ENCODE data around the gene A2ML1. TPM values are rescaled to one million over a fixed set of nuclear protein-coding genes. Genes with fewer than 3 reads are reported as not detected.

Gene A2ML1
- total RNA-seq (1 to 10 TPM in 1 of 9 donors, under 1 TPM in 1, not detected in 7; 0.15 to 1.4 TPM), polyA plus RNA-seq (under 1 TPM in 2 of 3 donors, not detected in 1; 0.08 to 0.13 TPM)
- long read RNA-seq, donor 1, result 0 reads
- long read RNA-seq, donor 2, result 0 reads
- long read RNA-seq, donor 3, result 0 reads
- long read RNA-seq, donor 4, result 0 reads
- long read RNA-seq, donor 5, partial matches to known transcripts, result 0 of 1 reads
- long read RNA-seq, donor 5, other reads (novel, unspliced or antisense), result 1 of 1 reads
- long read RNA-seq, donor 6, result 0 reads
- long read RNA-seq, donor 7, result 0 reads
- long read RNA-seq, donor 8, result 0 reads
- long read RNA-seq, donor 9, result 0 reads
- long read RNA-seq, donor 10, result 0 reads

GRCh38 chr12:8822298-8822697 is at the start of gene A2ML1:
A2ML1 (plus strand) TSS chr12:8822621; CDS start chr12:8822652, 31 bp downstream.
- Histone ChIP-seq H3K4me1 (replicated peaks in 1 of 2) (no peaks in the 10 kb centered on the region), H3K36me3 (replicated peaks in 1 of 2) (no peaks in the 10 kb centered on the region), H3K9me3 (replicated peaks in 1 of 3) (no peaks in the 10 kb centered on the region), H3K27me3 (no peaks in the 10 kb centered on the region), H3K4me3 (no peak within 1 kb of the TSS), H3K27ac (no peak within 1 kb of the TSS)
- WGBS, 4 donors, result 88 to 100% (median 97%) methylated on average over 3 of the region's 3 CpGs
- TF ChIP-seq, protein P1, sequence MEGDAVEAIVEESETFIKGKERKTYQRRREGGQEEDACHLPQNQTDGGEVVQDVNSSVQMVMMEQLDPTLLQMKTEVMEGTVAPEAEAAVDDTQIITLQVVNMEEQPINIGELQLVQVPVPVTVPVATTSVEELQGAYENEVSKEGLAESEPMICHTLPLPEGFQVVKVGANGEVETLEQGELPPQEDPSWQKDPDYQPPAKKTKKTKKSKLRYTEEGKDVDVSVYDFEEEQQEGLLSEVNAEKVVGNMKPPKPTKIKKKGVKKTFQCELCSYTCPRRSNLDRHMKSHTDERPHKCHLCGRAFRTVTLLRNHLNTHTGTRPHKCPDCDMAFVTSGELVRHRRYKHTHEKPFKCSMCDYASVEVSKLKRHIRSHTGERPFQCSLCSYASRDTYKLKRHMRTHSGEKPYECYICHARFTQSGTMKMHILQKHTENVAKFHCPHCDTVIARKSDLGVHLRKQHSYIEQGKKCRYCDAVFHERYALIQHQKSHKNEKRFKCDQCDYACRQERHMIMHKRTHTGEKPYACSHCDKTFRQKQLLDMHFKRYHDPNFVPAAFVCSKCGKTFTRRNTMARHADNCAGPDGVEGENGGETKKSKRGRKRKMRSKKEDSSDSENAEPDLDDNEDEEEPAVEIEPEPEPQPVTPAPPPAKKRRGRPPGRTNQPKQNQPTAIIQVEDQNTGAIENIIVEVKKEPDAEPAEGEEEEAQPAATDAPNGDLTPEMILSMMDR (IDR thresholded peaks at IDR 0.05), result no peak
- no peak for TF ChIP-seq POLR2A (IDR thresholded peaks at IDR 0.05)
- DNase-seq, result no peak
- intact Hi-C loops (cut with DNase I), result loop anchor here in 1 of 2 donors (2.0 kb wide), 1 partner anchor 139 kb away; no protein-coding TSS in a partner anchor

GRCh38 chr12:8773461-8773860 is 49.0 kb upstream of the A2ML1 start:
- Histone ChIP-seq H3K9me3 (replicated peaks in 1 of 3) (no peaks in the 10 kb centered on the region), H3K36me3 (replicated peaks in 1 of 2) (no peaks in the 10 kb centered on the region), H3K27me3 (no peaks in the 10 kb centered on the region), H3K4me1 (replicated peaks in 1 of 2) (no peaks in the 10 kb centered on the region), H3K27ac (no peak overlapping the region), H3K4me3 (no peak overlapping the region)
- TF ChIP-seq POLR2A (IDR thresholded peaks at IDR 0.05), result no peak
- TF ChIP-seq, protein P1 (IDR thresholded peaks at IDR 0.05), result no peak
- no peak for DNase-seq
- WGBS, 4 donors, result 81 to 94% (median 85%) methylated on average over 10 of the region's 10 CpGs
- intact Hi-C loops (cut with DNase I), result no loop called here

DNA sequence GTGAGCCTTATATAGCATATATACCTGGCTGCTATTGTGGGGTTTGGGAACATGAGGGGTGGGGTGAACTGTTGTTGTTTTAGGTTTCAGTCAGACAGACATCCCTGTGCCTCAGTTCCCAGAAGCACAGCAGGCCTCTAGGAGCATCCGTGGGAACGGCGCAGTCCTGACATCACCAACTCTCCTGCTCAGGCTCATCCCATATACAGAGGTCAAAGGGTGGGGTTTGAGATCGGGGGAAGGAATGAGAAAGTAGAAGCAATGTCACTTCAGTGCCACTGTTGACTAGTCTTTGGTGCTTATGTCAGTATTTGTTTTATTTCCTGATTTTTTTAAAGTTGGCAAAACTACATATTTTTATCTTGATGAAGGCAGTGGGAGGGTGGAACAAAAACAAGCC is 43.1 kb upstream of the A2ML1 start:
- peaks cover 0 to 5% of the 10 kb centered on the region in 2 donors for H3K36me3 ChIP-seq (replicated peaks in 1 of 2)
- H3K9me3 ChIP-seq (replicated peaks in 1 of 3), result no peaks in the 10 kb centered on the region
- peaks cover 8 to 13% of the 10 kb centered on the region in 2 donors for H3K4me1 ChIP-seq (replicated peaks in 1 of 2)
- H3K4me3 ChIP-seq, result no peak overlapping the region
- no peak overlapping the region for H3K27ac ChIP-seq
- no peak for TF ChIP-seq POLR2A (IDR thresholded peaks at IDR 0.05)
- TF ChIP-seq, protein P1 (IDR thresholded peaks at IDR 0.05), result no peak
- no peak for DNase-seq
- no peaks in the 10 kb centered on the region for H3K27me3 ChIP-seq
- WGBS, 4 donors, result 68 to 87% (median 81%) methylated on average over 4 of the region's 4 CpGs
- intact Hi-C loops (cut with DNase I), result no loop called here

- 92 to 99% (median 94%) methylated on average over 2 of the region's 2 CpGs for WGBS, 4 donors
Observed at GRCh38 chr12:8779862-8780261, 42.6 kb upstream of the A2ML1 start.

More at GRCh38 chr12:8779862-8780261, 42.6 kb upstream of the A2ML1 start:
- Histone ChIP-seq H3K27me3 (no peaks in the 10 kb centered on the region), H3K27ac (no peak overlapping the region), H3K9me3 (replicated peaks in 1 of 3) (no peaks in the 10 kb centered on the region), H3K4me1 (replicated peaks in 1 of 2) (peaks cover 8 to 13% of the 10 kb centered on the region in 2 donors), H3K36me3 (replicated peaks in 1 of 2) (peaks cover 0 to 5% of the 10 kb centered on the region in 2 donors), H3K4me3 (no peak overlapping the region)
- TF ChIP-seq, protein P1 (IDR thresholded peaks at IDR 0.05), result no peak
- no peak for TF ChIP-seq POLR2A (IDR thresholded peaks at IDR 0.05)
- intact Hi-C loops (cut with DNase I), result no loop called here
- no peak for DNase-seq

Data from adrenal gland (tissue), 19 donors.